Uterus (tissue), 4 donors: ENCODE results near the gene CWC27. TPM values are rescaled to one million over a fixed set of nuclear protein-coding genes. Genes with fewer than 3 reads are reported as not detected.

Experiments
- DNase-seq, 2 donors: peaks; one replicate each; pipeline ENCODE4 v3.0.0-alpha.2; 2019 to 2020
- H3K27ac ChIP-seq, 2 donors: fragments of 200-600 bp; sonication (generic); 1 replicate in 1 of 2; 2 replicates in 1 of 2; pipeline ENCODE4 v1.5.1; 2016 to 2018
- H3K27me3 ChIP-seq, 2 donors: fragments of 200-600 bp; sonication (generic); one replicate each; pipeline ENCODE4 v1.5.1; 2018 to 2019; ENCODE audit warnings: control low read depth in 1 of 2
- H3K36me3 ChIP-seq, 2 donors: fragments of 200-600 bp; sonication (generic); one replicate each; pipeline ENCODE4 v1.5.1; 2019; ENCODE audit warnings: control low read depth in 1 of 2
- H3K4me1 ChIP-seq, 2 donors: fragments of 200-600 bp; sonication (generic); one replicate each; pipeline ENCODE4 v1.5.1; 2018 to 2019; ENCODE audit warnings: control low read depth in 1 of 2
- H3K4me3 ChIP-seq, 2 donors: fragments of 200-600 bp; sonication (generic); 1 replicate in 1 of 2; 2 replicates in 1 of 2; pipeline ENCODE4 v1.5.1; 2018 to 2019; ENCODE audit warnings: mild to moderate bottlenecking in 1 of 2
- H3K9me3 ChIP-seq, 2 donors: fragments of 200-600 bp; sonication (generic); one replicate each; pipeline ENCODE4 v1.5.1; 2019; ENCODE audit warnings: control low read depth in 1 of 2
- CTCF ChIP-seq, 4 experiments: fragments of 200-600 bp in 2 of 4; fragments of 450-650 bp in 2 of 4; sonication (generic) in 2 of 4; IDR thresholded peaks; one replicate each; pipeline ENCODE4 v1.5.1; 2016 to 2019; ENCODE audit warnings: antibody characterized with exemption in 4 of 4, mild to moderate bottlenecking in 2 of 4, moderate library complexity in 1 of 4
- POLR2A ChIP-seq, 2 donors: fragments of 450-650 bp; IDR thresholded peaks; one replicate each; pipeline ENCODE4 v1.6.1; 2016; ENCODE audit warnings: antibody characterized with exemption in 2 of 2, mild to moderate bottlenecking in 1 of 2, moderate library complexity in 1 of 2
- intact Hi-C: fragments of 100-400 bp; cut with DNase I; formaldehyde crosslinking; loops from one replicate; pipeline ENCODE4 v1.15.1; 2023; ENCODE audit warnings: low total_unique reads
- total RNA-seq, 4 donors: library from RNA; depleted of rRNA in 3 of 4; stranded (reverse); fragments of >200 nt in 3 of 4; gene quantifications; one replicate each; pipeline versions ENCODE4 v1.1.0 to v1.2.4, GENCODE V29; 2014 to 2023
- donor health status: DM: yes; HTN: yes; CAD: no.

Gene CWC27
- total RNA-seq, 4 donors from 2014 or later = 7.6 to 28.2 (median 24.2) TPM

GRCh38 chr5:64918083-64918482 is 149.4 kb downstream of the CWC27 start:
- no peaks in the 10 kb centered on the region for H3K27me3 ChIP-seq
- H3K4me1 ChIP-seq = no peaks in the 10 kb centered on the region
- intact Hi-C loops = no loop called here
- H3K36me3 ChIP-seq = no peaks in the 10 kb centered on the region
- DNase-seq = no peak
- H3K4me3 ChIP-seq = no peak overlapping the region
- no peaks in the 10 kb centered on the region for H3K9me3 ChIP-seq
- no peak for TF ChIP-seq CTCF (IDR thresholded peaks at IDR 0.05)
- TF ChIP-seq POLR2A (IDR thresholded peaks at IDR 0.05) = no peak
- H3K27ac ChIP-seq = no peak overlapping the region

- Histone ChIP-seq H3K27me3 (no peaks in the 10 kb centered on the region), H3K4me1 (no peaks in the 10 kb centered on the region), H3K27ac (no peak overlapping the region), H3K4me3 (no peak overlapping the region), H3K9me3 (no peaks in the 10 kb centered on the region), H3K36me3 (no peaks in the 10 kb centered on the region)
- TF ChIP-seq POLR2A (IDR thresholded peaks at IDR 0.05) (no peak), CTCF (IDR thresholded peaks at IDR 0.05) (no peak)
- no peak for DNase-seq
- intact Hi-C loops = no loop called here
Measured at GRCh38 chr5:64921386-64921785, 152.7 kb downstream of the CWC27 start.

- H3K4me1 ChIP-seq = no peaks in the 10 kb centered on the region
- TF ChIP-seq CTCF (IDR thresholded peaks at IDR 0.05) (no peak), POLR2A (IDR thresholded peaks at IDR 0.05) (no peak)
- intact Hi-C loops = no loop called here
- H3K36me3 ChIP-seq = no peaks in the 10 kb centered on the region
- no peak for DNase-seq
- no peak overlapping the region for H3K27ac ChIP-seq
- no peaks in the 10 kb centered on the region for H3K27me3 ChIP-seq
- no peak overlapping the region for H3K4me3 ChIP-seq
- H3K9me3 ChIP-seq = no peaks in the 10 kb centered on the region
Measured at GRCh38 chr5:64923151-64923685, 154.5 kb downstream of the CWC27 start.

- Histone ChIP-seq H3K36me3 (no peaks in the 10 kb centered on the region), H3K27me3 (no peaks in the 10 kb centered on the region), H3K4me1 (no peaks in the 10 kb centered on the region), H3K9me3 (no peaks in the 10 kb centered on the region), H3K4me3 (no peak overlapping the region), H3K27ac (no peak overlapping the region)
- intact Hi-C loops = no loop called here
- DNase-seq = no peak
- TF ChIP-seq POLR2A (IDR thresholded peaks at IDR 0.05) = no peak
- no peak for TF ChIP-seq CTCF (IDR thresholded peaks at IDR 0.05)
Measured at GRCh38 chr5:64925123-64925522, 156.4 kb downstream of the CWC27 start.

- Histone ChIP-seq H3K4me1 (no peaks in the 10 kb centered on the region), H3K9me3 (no peaks in the 10 kb centered on the region), H3K27ac (no peak overlapping the region), H3K27me3 (no peaks in the 10 kb centered on the region), H3K36me3 (no peaks in the 10 kb centered on the region), H3K4me3 (no peak overlapping the region)
- TF ChIP-seq CTCF (IDR thresholded peaks at IDR 0.05) = no peak
- no peak for TF ChIP-seq POLR2A (IDR thresholded peaks at IDR 0.05)
- intact Hi-C loops = no loop called here
- no peak for DNase-seq
Measured at GRCh38 chr5:64929833-64930232, 161.1 kb downstream of the CWC27 start.
